Measurements from ENCODE around the gene PPP1R9B.

The PPP1R9B gene

DNA sequence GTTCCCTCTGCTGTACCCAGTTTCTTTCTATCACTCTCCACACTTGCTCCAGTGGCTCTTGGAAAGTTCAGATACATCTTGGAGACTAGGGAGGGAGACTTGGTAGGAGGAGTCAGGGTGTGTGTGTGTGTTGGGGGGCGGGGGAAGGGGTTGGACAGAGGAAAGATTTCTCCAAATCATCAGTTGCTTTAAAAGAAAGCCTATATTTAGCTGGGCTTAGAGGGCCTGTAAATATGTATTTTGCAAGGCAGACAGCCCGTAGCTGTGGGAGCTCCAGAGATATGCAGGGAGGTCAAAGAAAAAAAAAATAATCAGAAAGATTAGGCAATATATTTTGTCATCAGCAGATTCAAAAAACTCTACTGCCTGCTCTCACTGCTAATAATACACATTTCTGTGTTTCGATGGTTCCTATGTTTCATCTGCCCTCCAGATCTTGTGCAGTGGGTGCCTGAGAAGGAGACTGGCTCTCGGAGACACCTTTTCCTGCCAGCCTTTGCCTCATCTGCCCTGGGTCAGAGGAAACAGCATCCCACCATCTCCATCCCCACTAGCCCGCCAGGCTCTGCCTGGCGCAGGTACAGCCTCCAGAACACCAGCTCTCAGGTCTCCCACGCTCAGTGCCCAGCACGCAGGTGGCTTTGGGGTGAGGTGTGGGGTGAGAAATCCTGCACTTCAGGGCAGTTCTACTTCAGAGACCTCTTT lies 4.8 kb upstream of the PPP1R9B start:
- no peak for DNase-seq (ENCODE audit: low spot score)

- no peak for DNase-seq (ENCODE audit: low spot score)
Observed at GRCh38 chr17:50154604-50155003, 4.1 kb upstream of the PPP1R9B start.

- no peak for DNase-seq (ENCODE audit: low spot score)
Observed at GRCh38 chr17:50153650-50154575, 3.4 kb upstream of the PPP1R9B start.

DNA sequence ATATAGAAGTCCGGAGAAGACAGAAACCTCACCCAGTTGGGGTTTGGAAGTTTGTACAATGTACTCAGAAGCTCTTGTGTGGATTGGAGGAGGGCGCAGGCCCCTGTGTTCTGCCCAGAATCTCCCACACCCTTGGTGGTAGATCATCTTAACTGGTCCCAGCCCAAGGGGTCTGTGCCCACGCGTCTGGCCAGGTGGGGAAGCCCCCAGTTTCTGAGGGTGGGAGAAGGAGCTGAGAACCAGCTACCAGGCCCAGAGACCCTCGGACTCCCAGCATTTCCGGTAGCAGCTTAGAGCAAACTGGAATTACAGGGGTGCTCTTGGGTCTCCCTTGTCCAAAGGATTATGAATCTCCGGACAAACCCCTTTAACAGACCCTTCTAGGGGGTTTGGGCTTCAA lies 2.3 kb upstream of the PPP1R9B start:
- DNase-seq (ENCODE audit: low spot score), result no peak

DNA sequence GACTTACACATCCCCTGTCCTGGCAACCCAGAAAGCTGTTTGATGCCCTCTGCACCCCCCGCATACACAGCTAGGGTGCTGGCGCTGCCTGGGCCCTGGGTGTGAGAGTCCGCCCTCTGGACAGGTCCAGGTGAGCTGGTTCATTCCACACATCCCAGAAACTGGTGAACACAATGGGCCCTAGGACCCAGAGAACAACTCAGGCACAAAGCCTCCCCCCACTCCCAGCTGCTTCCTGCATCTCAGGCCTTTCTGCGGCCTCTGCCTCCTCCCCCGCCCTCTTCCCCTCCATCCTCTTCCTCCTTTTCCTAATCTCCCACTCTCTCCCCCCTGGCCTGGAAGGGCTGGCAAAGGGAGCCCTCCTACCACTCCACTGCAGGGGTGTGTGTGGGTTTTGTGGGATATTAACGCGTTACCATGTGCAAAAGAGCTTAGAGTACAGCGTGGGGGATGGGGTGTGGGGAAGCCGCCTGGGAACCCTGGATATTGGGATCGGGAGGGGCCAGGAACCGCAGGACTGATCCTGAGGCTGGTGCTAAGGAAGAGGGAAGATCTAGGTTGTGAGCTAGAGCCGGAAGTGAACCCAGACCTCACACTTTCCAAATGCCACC lies 1.6 kb upstream of the PPP1R9B start:
- DNase-seq (ENCODE audit: low spot score), result peak; percentile 84

DNA sequence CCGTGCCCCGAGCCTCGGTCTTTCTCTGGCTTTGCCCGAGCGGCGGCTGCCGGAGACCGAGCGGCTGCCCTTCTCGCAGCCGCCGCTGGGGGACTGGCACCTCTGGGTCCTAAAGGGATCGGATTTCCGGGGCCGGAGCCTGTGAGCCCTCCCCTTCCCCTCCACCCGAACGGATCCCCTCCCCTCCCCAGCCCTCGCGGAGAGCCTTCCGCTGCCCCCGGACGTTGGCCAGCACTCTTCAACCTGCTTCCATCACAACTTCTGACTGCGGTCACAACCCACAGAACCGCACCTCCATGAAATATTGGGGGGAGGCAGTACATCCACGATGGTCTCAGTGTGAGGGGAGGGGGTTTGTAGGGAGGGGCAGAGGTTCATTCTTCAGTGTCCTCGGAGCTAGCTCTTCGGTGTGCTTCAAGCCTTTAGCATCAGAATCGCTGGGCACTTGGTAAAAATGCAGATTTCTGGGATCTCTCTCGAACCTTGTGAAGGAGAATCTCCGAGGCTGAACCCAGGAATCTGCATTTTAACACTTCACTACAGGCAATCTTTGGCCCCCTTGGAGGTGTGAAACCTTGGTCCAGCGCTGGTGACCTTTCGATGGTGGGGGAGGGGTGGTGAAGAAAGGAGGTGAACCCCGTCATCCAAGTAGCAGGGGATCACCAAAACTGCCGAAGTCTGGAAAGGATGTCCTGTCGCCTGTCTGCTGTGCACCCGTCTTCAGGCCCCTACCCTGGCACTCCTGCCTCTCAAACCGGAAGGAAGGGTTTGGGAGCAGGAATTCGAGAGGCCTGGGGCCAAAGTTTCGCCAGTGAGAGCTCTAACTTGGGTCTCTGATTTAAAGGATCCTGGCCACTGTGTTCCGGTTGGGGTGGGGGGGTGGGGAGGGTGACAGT lies 812 bp upstream of the PPP1R9B start:
- peak; percentile 96 for DNase-seq (ENCODE audit: low spot score)

DNA sequence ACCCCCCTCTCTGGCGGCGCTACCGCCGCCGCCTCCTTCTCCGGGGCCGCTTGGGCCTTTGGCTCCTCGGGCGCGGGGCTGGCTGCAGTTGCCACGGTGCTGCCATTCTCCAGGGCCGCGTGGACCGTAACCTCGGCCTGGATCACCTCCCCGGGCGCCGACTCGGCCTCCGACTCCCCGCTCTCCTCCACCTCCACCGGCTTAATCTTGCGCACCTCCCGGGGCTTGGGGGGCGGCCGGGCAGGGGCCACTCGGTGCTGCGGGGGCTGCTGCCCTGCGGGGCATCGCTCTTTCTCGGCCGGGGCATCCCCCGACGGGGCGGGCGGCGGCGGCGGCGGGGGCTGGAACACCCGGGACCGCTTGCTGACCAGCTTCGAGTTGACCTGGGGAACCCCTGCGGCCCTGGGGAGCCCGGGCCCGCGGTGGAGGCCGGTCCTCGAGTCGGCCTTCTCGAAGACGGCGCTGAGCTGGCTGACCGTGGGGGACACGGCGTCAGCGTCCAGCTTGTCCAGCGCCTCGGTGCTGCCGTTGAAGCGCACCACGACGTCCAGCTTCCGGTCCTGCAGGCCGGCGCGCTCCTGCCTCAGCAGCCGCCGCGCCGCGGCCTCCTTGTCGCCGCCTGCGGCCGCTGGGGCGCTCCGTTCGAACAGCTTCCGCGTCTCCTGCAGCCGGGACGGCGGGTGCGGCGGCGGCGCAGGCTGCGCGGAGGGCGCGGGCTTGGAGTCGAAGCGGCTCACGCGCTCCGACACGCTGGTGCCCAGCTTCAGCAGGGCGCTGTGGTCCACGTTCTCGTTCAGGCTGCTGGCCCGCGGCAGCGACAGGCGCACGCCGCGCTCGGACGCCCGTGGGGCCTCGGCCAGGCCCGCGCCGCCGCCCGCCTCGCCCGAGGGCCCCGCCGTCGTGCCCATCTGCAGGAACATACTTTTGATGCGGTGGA lies 792 bp downstream of the PPP1R9B start:
- DNase-seq (ENCODE audit: low spot score), result peak; percentile 64

DNA sequence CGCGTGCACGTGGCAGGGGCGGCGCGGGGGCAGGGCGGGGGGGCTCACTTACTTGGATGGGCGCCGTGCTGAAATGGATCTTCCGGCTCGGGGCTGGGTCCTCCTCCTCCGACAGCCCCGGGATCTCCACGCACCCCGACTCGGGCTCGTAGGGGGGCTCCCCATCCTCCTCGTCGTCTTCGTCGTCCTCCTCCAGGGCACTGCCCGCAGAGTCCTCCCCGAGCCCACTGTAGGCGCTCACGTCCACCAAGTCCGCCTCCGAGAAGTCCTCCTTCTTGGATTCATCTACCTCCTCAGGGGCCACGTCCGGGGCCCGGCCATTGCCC lies 1.4 kb downstream of the PPP1R9B start:
- DNase-seq (ENCODE audit: low spot score), result no peak

DNA sequence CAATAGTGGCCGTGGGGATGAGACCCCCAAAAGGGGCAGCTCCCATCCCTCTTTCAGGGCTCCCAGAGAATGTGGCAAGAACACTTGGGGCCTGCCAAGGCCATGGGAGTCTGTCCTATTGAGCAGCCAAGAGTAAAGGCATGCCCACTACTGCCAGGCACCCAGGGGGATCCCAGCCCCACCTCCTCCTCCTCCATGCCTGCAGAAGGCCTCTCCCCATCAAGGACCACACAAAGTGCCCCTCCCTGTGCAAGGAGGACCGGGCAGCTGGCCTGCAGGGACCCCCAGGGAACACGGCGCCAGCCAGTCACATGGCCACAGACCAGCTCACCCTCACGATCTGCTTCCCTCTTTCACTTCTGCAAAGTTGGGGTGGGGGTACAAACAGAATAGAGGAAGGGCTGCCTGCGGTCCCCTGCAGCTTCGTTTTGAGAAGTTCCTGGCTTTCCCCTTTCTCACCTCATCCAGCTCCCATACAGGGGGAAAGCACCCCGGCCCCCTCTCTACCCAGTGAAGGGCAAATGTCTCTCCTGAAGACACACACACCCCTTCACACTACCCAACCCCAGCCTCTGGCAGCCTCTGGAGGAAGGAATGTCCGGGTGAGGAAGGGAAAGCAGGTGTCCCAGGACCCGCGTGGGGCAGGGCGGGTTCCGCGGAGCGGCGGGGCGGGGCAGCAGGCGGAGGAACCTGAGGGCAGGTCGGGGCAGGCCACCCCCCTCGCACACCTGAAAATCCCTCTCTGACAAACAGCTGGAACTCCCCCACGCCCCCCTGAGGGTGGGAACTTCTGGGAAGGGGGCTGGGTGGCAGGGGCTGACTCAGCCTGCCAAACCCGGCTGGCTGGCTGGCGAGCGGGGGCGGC lies 2.0 kb downstream of the PPP1R9B start:
- peak; percentile 76 for DNase-seq (ENCODE audit: low spot score)

DNA sequence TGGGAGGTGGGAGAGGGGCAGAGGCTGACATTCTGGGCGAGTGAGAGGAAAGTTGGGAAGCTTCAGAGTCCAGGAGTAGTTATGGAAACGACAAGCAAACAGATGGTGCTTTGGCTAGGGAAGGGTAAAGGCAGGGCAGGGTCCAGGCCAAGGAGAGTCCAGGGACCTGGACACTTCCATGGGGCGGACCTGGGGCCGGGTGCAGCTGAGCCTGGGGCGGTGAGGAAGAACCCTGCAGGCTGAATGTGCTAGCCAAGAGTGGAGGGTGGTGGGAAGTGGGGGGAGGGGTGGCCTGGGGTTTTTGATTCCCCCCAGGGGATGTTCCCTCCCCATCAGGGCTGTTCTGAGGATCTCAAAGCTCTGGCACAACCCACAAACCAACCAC lies 2.6 kb downstream of the PPP1R9B start:
- peak; percentile 70 for DNase-seq (ENCODE audit: low spot score)

DNA sequence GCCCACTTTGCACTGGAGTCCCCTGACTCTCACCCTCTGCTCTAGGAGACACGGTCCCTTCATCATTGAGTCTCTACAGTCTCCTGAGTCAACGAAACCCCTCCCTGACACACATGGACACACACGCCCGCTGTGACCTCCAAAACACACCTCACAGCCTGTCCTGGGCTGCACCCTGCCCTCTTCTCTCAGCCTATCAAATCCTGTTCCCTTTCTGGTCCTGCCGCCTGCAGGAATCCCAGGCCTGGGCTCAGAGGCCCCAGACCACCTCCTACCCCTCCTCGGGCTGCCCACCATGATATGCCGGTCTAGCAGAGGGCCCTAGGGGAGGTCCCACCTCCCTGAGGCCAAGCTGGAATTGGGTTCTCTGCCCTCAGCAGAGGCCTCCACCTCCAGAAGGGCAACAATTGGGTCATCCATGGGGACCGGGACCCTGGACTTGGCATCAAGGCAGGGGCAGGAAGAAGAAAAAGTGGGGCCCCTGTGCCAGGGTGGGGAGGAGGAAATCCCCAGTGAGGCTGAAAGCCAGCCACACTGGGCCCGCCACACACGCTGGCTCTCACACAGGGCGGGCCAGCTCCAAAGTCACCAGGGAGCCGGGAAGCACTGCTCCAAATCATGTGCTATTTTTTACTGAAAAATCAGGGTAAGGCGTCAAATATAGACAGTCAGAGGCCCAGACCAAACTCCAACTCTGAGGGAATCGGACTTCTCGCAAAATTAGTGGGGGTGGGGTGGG lies 3.4 kb downstream of the PPP1R9B start:
- peak; percentile 47 for DNase-seq (ENCODE audit: low spot score)

DNA sequence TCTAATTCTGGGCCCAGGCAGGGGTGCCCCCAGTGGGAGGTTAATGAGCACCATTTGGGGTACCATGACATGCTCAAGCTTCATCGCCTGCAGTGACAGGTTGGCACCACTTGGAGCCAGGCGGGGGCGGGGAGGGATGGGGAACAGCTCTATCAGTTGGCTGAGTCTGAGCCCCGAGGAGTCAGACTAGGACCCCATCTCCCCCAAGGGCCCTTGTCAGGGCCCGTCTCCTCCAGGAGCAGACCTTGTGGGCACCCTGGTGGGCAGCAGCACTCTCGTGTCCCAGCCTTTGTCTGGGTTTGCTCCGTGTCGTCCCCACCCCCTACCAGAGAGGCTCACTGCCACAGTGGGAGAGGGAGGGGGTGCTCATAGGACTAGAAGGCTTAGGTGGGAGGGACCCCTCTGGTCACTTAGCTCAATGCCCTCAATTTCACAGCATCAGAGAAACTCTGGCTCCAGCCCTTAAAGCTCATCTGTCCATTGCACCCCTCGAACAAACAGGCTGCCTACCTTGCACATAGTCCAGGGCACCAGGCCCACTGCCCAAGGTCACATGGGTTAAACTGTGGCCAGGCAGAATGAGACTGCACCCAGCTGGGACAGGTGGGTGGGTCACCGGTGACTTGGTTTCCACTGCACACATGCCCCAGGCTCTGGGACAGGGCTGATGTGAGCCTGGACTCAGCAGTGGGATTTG lies 4.1 kb downstream of the PPP1R9B start:
- DNase-seq (ENCODE audit: low spot score), result peak; percentile 18

DNA sequence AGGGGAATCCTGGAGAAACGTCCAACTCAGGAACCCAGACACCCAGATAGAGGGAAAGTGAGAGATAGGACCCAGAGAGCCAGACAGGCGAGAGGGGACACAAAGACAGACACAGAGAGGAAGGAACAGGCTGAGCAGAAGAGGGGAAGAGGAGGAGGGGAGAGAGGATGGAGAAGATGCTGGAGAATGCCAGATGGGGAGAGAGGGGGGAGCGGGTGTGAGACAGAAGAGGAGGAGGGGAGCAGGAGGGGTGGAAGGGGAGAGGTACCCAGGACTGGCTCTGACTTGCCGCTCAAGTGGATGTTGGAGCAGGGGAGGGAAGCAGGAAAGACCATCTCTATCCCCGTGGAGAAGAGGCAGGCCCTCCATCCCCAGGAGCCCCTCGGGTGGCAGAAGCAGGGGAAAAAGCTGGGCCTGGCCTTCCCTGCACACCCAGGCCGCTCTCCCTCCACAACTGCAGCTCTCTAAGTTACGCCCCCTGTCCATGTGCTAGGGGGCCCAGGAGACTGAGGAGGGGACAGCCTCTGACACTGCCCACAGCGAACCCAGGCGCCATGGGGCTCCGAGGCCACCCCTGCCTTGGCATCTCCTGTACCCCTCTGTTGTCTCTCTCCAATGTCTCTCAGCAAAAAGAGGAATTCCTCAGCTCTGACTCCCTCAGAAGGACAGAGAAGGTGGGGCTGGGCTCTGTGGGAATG lies 4.8 kb downstream of the PPP1R9B start:
- DNase-seq (ENCODE audit: low spot score), result no peak

DNA sequence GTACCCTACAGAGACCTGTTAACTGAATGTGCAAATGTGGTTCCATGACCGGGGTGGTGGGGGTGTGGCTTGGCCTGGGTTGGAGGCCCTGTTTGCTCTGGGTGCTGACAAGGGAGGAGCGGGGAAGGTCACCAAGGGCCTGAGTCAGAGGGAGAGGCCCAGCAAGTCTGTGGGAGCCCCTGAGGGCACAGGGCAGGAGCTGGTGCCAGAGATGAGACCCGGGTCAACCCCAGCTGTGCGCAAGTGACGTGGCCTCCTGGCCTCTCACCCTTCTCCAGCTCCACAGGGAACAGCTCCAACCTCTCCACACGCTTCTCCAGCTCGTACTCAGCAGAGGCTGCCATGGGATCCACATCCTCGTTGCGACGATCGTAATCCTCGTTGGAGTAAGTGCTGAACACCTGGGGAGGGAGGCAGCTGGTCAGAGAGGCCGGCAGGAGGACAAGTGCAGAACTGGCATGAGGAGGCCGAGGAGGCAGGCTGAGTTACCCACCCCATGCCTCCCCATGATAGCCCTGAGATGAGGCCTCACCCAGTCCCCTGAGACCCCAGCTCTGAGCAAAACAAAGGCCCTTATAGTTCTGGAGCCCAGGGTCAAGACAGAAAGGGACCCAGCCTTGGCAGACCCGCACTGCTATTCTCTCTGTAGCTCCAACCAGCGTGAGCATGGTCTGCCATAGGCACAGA lies 5.5 kb downstream of the PPP1R9B start:
- no peak for DNase-seq (ENCODE audit: low spot score)

GRCh38 chr17:50144355-50144754 lies 6.1 kb downstream of the PPP1R9B start:
- no peak for DNase-seq (ENCODE audit: low spot score)

- no peak for DNase-seq (ENCODE audit: low spot score)
Observed at GRCh38 chr17:50143461-50144176, 6.9 kb downstream of the PPP1R9B start.

- DNase-seq (ENCODE audit: low spot score), result no peak
Observed at GRCh38 chr17:50141745-50142110, 8.7 kb downstream of the PPP1R9B start.

All from AG08396 (cell line).